Vagina (tissue), 2 donors: ENCODE measurements around the gene MRPL37.

Source experiments
- POLR2A ChIP-seq, 2 donors: fragments of 450-650 bp; IDR thresholded peaks; one replicate each; pipeline ENCODE4 v1.6.1; 2017; ENCODE audit warnings: antibody characterized with exemption in 2 of 2, mild to moderate bottlenecking in 2 of 2, moderate library complexity in 2 of 2
- TF ChIP-seq, protein P1 (sequence below), 3 experiments: fragments of 450-650 bp in 2 of 3; fragments of 200-600 bp in 1 of 3; sonication (generic) in 1 of 3; IDR thresholded peaks; one replicate each; pipeline ENCODE4 v1.5.1; 2017 to 2019; ENCODE audit warnings: antibody characterized with exemption in 3 of 3, mild to moderate bottlenecking in 2 of 3, moderate library complexity in 2 of 3

DNA sequence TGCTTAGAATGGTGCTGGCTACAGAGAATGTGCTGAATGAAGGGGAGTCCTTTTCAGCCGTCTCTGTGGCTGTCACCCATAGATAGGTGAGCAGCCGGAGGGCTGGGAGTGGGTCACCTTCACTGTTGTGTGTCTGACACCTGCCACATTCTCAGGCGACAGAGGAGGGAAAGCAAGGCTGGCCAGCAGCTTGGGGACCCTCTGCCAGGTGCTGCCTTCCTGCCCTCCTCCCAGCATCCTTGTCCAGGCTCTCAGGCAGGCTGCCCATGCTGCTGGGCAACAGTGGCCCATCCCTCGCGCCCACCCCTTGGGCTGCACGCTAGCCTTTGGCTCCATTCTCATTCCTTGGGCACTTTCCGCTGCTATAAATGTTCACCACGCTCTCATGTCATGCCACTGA, 22.2 kb upstream of the MRPL37 start:
- no peak for TF ChIP-seq POLR2A (IDR thresholded peaks at IDR 0.05)
- TF ChIP-seq, protein P1, sequence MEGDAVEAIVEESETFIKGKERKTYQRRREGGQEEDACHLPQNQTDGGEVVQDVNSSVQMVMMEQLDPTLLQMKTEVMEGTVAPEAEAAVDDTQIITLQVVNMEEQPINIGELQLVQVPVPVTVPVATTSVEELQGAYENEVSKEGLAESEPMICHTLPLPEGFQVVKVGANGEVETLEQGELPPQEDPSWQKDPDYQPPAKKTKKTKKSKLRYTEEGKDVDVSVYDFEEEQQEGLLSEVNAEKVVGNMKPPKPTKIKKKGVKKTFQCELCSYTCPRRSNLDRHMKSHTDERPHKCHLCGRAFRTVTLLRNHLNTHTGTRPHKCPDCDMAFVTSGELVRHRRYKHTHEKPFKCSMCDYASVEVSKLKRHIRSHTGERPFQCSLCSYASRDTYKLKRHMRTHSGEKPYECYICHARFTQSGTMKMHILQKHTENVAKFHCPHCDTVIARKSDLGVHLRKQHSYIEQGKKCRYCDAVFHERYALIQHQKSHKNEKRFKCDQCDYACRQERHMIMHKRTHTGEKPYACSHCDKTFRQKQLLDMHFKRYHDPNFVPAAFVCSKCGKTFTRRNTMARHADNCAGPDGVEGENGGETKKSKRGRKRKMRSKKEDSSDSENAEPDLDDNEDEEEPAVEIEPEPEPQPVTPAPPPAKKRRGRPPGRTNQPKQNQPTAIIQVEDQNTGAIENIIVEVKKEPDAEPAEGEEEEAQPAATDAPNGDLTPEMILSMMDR (IDR thresholded peaks at IDR 0.05), result no peak
